ENCODE data around the gene OST4.
A peak's percentile ranks its signal among the peaks of the same experiment; 100 is the strongest.
"Not testable (repeated sequence)": the region's sequence is repeated elsewhere in the genome, so short reads cannot be mapped to it uniquely, and the experiment has no call there.

OST4 gene

DNA sequence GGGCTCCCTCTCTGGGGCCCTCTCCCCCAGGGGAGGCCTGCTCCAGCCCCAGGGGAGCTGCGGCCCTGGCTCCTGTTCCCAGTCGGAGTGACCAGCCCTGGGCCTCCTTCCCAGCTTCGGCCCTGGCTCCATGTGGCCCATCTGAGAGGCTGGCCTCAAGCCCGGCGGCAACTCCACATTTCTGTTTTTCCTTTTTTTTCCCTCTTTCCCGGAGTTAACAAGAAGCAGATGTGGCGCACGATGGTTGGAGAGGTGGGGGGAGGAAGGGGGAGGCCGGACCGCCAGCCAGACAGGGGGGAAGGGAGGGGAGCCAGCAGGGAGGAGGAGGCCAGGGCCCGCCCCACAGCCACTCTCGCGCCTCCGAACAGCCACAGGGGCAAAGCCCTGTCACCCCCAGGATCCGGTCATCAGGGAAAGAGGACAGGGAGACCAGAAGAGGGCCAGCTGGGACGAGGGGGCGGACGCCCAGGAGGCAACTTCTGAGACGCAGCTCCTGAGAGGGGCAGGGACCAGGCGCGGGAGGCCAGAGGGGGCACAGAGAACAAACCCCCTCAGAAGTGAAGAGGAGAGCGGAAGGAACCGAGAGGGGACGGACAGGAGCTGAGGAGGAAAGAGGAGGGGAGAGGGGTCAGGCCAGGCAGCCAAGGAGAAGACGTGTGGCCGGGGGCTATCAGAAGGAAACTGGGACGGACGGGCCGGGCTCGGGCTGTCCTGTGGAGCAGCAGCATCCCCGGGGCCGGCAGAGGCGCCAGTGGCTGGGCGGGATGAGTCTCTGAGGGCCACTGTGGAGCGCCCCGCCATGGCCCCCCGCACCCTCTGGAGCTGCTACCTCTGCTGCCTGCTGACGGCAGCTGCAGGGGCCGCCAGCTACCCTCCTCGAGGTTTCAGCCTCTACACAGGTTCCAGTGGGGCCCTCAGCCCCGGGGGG lies 7.1 kb upstream of the OST4 start, which contains the start of gene EMILIN1:
EMILIN1 (plus strand) TSS at position 349 of the 928 bp plus-strand sequence; CDS start at position 800, 451 bp downstream.
- DNase-seq = no peak

DNA sequence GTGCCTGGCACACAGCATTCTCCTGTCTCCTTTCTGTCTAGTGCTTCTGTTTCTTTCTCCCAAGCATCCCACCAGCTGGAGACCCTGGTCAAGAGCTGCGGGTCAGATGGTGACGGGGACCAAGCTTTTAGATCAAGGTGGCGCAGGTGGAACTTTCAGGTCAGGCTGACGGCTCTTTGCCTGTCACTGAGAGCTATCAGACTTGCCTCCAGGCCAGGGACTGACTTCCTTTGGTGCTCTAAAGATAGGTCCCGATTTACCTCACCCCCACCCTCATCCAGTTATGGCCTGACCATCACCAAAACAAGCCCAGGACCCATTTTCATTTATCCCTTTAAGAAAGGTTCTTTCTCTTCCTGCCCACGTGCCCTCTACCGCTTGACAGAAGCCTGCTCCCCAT lies 5.8 kb upstream of the OST4 start:
- DNase-seq = no peak

DNA sequence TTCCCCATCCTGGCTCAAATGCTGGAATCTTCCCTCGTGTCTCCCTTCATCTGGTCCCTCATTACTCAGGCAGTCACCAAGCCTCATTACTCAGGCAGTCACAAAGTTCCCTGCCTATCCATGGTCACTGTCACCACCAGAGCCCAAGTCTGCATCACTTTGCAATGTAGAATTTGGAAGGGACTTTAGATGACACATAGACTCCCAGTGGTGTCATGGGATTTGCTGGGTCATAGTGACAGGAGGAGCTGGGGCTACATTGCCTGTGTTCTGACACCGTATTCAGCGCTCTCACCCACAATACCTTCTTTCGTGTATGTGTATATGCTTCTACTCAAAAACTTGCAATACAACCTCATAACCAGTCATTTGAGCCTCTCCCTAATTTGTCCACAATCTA lies 4.9 kb upstream of the OST4 start:
- DNase-seq = no peak

DNA sequence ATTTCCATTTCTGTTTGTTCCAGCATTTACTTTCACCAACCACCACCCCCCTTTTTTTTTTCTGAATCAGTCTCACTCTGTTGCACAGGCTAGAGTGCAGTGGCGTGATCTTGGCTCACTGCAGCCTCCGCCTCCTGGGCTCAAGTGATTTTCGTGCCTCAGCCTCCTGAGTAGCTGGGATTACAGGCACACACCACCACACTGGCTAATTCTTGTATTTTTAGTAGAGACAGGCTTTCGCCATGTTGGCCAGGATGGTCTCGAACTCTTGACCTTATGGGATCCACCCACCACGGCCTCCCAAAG lies 4.1 kb upstream of the OST4 start:
- not testable (repeated sequence) for DNase-seq

DNA sequence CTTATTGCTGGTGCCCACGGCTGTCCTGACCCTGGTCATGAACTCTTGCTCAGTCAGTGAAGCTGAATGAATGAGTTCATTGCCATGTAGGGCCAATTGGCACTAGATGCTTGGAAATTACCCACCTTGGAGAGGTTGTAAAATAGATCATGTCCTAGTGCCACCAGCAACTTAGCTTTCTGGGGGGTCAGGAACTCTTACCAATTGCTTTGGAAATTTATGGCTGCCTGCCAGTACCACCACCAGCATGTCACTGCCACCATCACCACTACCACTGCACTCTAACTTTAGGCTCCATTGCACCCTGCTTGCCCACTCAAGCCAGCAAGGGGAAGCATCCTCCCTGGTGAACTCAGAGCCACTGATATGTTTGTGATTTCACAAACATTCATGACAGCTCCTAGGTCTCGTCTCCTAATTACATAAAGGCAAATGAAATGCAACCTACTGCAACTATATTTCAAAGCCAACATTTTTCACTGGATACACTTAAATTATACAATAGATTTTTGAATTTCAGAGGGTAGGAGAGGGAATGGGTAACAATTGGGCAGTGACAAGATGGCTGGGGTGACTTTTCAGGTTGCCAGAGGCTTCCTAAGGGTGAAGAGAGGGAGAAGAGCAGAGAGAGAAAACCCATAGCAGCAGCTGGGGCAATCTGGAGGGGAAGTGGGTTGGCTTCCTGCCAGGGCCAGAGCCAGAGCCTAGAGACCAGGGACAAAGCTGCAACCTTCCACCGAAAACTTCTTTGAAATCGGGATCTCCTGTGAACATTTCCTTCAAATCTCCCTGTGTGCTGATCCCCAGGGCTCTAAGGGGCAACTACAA lies 3.5 kb upstream of the OST4 start:
- DNase-seq = peak; percentile 51

DNA sequence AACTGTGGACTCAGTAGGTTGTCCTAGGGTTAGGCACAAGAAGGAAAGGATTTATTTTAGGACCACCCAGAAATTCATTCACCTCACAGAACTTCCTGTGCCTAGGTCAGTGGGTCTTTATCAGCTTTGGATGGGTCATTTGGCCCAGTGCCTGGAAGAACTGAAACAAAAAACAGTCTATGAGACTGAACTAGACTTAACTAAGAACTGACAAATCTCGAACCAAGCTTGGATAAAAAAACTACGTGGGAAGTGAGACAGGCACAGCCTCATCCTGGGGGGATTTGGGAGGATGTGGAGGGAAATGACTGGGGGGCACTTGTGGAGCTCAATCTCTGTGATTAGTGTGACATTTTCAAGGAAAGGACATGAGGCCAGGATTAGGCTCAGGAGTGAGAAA lies 2.3 kb upstream of the OST4 start:
- DNase-seq = no peak

DNA sequence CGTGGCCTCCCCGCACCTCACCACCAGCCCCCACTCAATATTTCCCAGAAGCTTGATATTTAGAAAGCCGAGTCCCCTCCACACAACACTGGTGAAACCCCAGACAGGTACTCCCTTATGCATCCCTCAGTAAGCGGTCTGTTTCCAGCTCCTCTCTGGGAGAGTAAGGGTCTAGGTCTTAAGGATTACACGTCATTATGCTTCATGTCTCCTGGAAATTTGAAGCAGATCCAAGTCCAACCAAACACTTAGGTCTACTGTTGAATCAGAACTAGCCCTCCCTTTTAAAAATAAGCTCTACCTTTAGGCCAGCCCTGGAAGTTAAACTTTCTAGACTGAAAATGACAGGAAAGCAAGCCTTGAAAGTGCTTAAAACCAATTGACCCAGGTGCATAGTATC lies 1.5 kb upstream of the OST4 start:
- no peak for DNase-seq

DNA sequence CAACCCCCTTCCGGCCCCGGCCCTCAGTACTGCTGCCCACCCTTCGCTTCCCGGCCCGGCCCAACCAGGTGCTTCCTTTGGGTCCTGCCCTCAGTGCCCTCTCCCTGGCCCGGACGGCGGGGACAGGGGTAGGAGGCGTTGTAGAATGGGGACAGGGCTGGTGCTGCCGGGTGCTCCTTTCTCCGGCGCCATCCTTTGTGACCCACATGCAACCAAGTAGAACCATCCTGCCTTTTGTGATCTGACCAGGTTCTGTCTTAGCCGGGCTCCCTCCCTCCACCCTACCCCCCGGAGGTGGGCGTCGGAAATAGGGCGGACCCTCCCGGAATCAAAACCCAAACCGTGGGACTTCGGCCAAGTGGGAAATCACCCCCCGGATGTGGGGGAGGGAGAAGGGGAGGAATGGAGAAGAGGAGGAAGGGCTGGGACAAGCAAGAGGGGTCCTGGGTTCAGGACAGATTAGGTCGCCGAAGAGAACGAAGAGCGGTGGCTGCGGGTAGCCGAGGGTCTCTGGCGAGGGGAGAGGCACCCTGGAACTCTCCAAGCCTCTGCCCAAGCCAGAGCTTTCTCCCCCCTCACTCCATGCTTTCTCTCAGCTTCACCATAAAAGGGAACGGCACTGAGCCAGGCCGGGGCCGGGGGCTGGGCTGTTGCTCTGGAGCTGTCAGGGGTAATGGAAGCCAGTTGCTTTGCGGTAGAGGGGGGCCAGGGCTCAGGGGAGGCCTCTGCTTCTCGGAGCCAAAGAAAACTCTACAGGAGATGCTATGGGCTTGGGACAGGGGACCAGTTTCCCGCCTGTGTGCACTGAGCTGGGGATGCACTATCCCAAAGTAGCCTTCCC lies 756 bp upstream of the OST4 start:
- peak; percentile 64 for DNase-seq

DNA sequence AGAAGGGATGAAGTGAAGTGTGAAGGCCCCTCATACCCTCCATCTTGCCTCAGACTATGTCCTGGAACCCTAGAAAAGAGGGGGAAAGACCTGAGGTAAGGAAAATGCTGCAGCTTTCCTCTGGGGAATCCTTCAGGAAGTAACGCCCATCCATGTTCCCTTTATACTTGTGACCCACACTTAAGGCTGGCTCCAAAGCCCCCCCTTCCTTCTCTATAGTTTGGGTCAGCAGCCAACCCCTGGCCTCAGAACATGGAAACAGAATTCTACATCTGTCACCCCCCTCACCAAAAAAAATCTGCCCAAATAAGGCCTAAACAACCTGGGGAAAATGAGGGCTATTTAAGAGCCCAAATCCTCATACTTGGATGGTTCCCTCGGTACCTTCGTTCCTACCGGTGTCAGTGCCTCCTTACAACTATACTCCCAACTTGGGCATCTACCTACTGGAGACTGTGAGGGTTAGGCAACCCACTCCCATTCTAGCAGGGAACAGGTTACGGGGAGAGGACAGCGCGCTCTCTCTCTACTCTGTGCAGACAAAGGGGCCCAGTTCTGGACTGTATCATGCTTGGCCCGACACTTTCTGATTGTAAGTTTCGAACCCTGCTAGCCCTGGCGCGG lies 689 bp downstream of the OST4 start:
- no peak for DNase-seq

DNA sequence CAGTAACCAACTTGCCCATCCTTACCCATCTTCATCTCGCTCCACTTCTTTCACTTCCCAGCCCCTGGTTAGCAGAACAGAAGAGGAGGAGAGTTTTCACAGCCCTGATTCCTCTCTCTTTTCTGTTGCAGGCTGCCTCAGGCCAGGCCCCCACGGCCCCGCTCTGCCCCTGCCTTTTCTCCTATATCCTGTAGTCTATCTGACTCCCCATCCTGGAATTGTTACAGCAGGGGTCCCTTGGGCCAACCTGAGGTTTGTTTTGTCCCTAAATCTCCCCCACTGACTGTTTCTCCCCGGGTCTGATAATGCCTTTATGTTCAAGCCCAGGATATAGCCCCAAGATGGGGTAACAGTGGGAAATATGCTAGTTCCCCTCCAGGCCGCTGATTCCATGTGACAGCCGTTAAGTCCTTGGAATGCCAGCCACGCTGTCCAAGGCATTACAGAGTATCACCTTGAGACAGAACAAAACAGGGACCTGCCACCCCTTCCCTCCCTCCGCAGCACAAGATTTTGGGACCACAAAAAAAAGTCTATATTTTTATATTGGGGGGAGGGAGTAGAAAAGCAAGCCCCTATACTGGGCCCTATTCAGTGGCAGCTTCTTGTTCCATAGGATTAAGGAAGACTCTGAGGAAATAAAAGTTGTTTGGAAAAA lies 1.4 kb downstream of the OST4 start:
- no peak for DNase-seq

DNA sequence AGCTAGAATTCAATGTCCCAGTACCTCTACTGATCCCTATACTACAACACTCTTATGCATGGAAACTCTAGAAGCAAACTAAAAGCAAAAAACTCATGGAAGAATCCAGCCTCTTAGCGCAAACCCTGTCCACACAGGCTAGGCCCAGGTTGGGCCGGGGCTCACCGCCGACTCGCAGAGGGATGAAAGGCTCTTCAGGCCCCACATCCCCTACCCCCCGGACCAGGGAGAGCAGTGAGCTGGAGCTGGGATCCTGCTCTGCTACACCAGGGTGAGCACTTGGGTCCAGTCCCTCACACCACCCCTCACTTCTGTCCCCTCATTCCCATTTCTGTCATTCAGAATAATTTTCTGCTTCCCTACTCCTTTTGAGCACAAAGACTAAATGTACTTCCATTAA lies 2.0 kb downstream of the OST4 start:
- DNase-seq = no peak

DNA sequence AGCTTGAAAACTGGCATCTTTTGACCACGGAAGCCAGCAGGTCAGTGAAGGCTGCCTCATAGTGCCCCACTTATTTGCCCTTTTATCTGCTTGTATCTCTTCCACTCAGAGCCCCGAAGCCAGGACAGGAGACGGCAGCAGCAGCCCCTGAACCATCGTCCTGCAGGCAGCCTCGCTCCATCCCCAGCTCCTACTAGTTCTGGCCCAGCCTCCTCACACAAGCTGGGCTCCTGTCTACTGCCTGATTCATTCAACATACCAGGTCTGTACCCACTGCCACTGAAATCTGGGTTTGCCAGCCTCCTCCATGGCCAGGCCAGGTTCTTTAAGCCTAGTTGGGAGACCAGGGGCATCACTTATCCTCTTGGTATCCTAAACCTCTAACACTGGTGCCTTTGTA lies 4.1 kb downstream of the OST4 start:
- no peak for DNase-seq

DNA sequence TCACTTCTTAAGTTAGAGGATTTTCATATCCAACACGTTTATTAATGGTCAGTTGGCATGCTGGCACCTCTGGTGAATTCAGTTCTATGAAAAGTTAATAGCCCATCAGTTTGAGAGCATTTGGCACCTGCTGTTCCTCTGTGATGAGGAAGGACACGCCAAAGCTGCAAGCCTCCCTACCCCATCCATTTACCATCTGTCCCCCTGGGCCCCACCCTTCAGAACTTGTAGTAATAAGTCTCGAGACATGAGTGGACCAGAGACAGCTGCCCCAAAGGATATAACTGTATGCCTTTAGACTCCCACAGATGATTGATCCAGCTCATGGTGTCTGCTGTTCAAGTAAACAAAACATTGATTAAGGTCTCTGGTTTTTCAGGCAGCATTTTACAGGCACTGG lies 6.3 kb downstream of the OST4 start:
- no peak for DNase-seq

DNA sequence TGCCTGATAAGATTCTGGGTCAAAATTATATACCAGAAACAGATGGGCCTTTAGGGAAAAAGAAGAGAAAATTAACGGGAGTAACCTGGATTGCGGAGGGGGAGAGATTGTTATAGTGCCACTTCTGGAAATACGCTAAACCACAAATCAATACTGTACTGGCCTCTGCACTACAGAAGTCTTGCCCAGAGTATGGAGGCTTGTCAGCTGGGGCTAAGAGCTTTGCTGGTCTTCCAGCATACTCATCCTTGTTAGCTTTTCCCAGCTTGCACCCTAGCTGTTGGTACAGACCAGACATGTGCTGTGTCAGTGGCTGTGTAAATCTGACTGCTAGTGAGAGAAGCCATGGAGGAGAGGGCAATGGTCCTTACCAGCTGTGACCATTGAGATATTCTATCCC lies 11.1 kb downstream of the OST4 start:
- no peak for DNase-seq

DNA sequence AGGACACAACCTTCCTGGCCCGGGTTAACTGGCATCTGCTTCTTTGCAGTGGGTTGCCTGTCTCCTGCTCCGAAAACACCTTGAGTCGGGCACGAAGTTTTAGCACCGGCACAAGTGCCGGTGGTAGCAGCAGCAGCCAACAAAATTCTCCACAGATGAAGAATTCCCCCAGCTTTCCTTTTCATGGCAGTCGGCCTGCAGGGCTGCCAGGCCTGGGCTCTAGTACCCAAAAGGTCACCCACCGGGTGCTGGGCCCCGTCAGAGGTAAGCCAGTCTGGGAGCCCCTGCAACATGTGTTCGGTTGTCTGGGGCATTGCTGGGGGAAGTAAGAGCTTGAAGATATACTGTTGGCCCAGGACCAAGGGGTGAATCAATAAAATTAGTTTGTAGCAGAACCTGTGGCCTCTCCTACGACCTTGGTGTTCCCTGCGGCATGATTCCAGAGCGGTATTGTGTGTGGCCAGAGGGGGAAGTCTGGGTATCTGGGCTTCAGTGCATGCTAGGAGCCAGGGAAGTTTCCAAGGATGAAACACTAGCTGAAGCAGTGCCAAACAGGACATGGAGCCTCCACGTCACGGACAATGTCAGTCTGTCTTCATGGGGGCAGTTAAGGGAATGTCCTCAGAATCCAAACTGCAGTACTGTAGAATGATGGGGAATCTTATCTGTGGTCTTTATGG lies 12.2 kb downstream of the OST4 start:
- no peak for DNase-seq

DNA sequence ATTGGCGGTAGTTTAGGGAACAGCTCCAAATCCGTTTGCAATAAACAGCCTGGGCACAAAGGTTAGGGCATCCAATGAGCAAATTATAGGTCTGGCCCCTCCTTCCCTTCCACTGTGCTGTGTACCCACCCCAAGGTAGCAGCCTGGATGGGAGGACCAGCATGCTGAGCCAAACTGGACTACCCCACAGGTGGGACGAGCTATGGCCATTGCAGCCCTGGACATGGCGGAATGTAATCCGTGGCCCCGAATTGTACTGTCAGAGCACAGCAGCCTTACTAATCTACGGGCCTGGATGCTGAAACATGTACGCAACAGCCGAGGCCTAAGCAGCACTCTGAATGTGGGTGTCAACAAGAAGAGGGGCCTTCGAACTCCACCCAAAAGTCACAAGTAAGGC lies 13.2 kb downstream of the OST4 start:
- DNase-seq = no peak

DNA sequence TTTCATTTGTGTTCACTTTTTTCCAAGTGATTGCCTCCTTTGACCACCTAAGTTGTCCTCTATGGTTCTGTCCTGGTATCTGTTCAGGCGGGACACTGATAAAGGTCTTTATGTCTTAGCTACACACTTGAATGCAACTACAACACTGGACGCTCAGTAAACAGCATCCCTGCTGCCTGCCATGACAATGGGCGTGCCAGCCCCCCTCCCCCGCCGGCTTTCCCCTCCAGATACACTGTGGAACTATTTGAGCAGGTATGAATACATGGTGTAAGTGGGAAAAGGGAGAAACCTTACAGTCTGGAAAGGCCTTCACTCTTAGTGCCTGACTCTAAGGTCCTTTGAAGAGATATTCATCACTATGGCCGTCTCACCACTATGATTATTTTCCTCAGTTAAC lies 14.3 kb downstream of the OST4 start:
- no peak for DNase-seq

DNA sequence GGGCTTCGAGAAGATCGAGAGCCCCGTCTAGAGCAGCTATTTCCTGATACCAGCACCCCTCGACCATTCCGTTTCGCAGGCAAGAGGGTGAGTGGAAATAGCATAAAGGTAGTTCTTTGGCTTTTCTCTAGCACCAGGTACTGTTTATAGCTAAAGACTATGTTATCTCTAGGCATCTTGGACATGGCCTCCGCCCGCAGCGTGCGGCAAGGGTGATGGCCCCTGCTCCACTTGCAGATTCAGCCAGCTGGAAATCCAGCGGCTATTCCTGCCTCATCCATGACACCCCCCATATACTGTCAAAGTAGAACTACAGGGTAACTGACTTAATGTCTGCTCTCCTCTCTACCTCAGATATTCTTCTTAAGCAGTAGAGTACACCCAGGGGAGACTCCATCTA lies 16.7 kb downstream of the OST4 start:
- DNase-seq = no peak

DNA sequence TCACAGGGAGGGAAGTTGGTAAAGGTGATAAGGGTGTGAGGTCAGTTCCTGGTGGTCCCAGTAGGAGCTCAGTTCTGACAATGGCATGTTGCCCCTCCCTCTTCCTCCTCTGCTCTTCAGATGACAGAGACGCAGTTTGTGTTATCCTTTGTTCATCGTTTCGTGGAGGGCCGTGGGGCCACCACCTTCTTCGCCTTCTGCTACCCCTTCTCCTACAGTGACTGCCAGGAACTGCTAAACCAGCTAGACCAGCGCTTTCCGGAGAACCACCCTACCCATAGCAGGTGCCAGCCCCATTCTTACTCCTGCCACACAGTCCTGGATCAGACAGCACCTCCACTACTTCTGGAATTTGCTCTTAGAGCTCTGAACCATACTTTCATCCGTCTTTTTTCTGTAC lies 17.7 kb downstream of the OST4 start:
- no peak for DNase-seq

DNA sequence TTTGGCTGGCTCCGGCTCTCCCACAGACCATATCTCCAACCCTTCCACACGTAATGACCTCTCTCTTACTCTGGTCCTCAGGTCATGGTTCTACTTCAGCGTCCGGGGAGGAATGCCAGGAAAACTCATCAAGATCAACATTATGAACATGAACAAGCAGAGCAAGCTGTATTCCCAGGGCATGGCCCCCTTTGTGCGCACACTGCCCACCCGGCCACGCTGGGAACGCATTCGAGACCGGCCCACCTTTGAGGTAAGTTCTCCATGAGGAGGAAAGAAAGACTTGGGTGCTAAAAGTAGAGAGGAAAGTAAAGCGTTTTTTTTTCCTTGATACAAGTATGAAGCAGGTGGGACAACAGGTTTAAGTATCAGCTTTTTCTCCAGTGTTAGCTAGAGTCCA lies 18.1 kb downstream of the OST4 start:
- no peak for DNase-seq

DNA sequence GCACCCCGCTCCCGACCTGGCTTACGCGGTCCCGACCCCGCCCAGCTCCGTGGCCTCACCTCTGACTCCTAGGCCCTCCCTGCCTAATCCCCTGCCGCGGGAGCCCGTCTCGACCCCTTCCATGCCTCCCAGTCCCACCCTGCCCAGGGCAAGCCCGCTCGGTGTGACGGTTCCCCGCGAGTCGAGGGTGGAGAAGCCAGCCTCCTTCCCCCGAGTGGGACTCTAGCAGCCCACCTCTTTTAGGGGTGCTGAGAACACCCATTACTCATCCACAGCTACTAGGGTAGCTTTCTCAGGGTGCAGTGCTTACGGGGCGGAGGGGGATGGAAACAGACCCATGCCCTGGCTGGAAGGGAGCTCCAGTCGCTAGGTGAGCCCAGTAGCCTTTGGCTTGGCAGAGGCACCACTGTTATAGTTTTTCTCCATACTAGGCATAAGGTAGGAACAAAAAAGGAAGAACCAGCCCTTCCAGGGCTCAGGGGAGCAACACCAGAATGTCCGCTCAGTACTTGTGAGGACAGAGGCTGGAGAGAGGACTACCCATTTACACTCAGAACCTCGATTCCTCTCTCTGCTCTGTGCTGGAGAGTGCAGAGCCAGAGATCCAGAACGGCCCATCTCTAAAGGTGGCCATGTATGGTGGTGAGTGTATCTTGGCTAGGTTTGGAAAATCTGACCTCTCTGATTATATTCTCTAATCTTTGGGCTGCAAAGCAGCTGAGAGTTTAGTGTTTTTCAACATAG lies 19.4 kb downstream of the OST4 start:
- DNase-seq = no peak
